ENCODE measurements around the gene SACM1L.

DNA sequence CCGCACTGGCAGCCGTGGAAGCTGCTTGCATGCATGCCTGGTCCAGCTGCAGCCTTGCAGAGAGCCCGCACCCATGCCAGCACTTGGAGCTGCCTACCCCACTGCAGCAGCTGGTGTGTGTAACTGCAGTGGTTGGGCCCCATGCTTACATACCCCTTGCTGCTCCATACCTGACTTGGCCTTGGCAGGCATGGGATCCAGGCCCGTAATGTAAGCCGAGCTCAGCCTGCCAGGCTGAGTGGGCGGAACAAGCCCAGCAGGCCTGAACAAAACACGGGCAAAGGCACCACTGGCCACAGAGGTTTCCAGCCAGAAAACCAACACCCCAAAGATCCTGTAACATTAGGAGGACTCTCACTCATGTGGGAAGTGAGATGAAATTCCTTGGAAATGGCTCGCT is 58.9 kb downstream of the SACM1L start:
- TF ChIP-seq POLR2A (IDR thresholded peaks at IDR 0.05; ENCODE audit: extremely low read depth, insufficient read length) (no peak), CTCF (IDR thresholded peaks at IDR 0.05; ENCODE audit: low read depth, low read length) (no peak), MYC (IDR thresholded peaks at IDR 0.05; ENCODE audit: low read depth, low read length) (no peak)
- TF ChIP-seq, protein P1, sequence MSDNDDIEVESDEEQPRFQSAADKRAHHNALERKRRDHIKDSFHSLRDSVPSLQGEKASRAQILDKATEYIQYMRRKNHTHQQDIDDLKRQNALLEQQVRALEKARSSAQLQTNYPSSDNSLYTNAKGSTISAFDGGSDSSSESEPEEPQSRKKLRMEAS (IDR thresholded peaks at IDR 0.05; ENCODE audit: low read depth, low read length) = no peak

Measured in NB4 (cell line).